A549 (cell line): ENCODE measurements around the gene SMCO4. TPM values are rescaled to one million over a fixed set of nuclear protein-coding genes. Genes with fewer than 3 reads are reported as not detected.

ENCODE experiments used
- ATAC-seq, 2 experiments: fragments of 200-7000 bp in 1 of 2; fragments of >200 bp in 1 of 2; cut with Nextera tagmentation in 1 of 2; cut with Tn5 transposase in 1 of 2; 3 replicates each; pipeline versions ENCODE4 v1.8.0 to v1.9.1; 2018 to 2020; ENCODE audit warnings: mild to moderate bottlenecking in 1 of 2, moderate library complexity in 1 of 2
- CTCF ChIA-PET: fragments of 300-600 bp; sonication (Branson Sonifier 250); formaldehyde crosslinking; extraction: SDS; loops from one replicate; lab custom pipeline; 2021; ENCODE audit warnings: antibody characterized with exemption, inconsistent platforms; lab: Yijun Ruan, JAX
- POLR2A ChIA-PET: fragments of 350-600 bp; formaldehyde crosslinking; extraction: SDS; loops from one replicate; lab custom pipeline; 2021; ENCODE audit warnings: antibody characterized with exemption, inconsistent platforms; lab: Yijun Ruan, JAX
- DNase-seq, 2 experiments: peaks; one replicate each; pipeline versions ENCODE4 v3.0.0 to v3.0.0-alpha.2; 2011 to 2016; ENCODE audit warnings: low read depth in 1 of 2, low spot score in 1 of 2
- FAIRE-seq: peaks from 2 replicates; lab custom pipeline; 2011; peaks lifted over from hg19 to GRCh38; lab: Jason Lieb, UNC
- H3K27ac ChIP-seq, 2 experiments: fragments of >200 bp; sonication (Bioruptor Twin); formaldehyde crosslinking; 3 replicates each; pipeline ENCODE4 v1.5.1; 2016 to 2017
- H3K4me1 ChIP-seq: fragments of >200 bp; sonication (Bioruptor Twin); formaldehyde crosslinking; 3 replicates; pipeline ENCODE4 v1.6.1; 2016
- H3K4me2 ChIP-seq: fragments of >200 bp; sonication (Bioruptor Twin); formaldehyde crosslinking; 3 replicates; pipeline ENCODE4 v1.6.1; 2016
- H3K4me3 ChIP-seq: fragments of >200 bp; sonication (Bioruptor Twin); formaldehyde crosslinking; 3 replicates; pipeline ENCODE4 v1.5.1; 2016
- H3K9me3 ChIP-seq: fragments of >200 bp; sonication (Bioruptor Twin); formaldehyde crosslinking; 3 replicates; pipeline ENCODE4 v1.6.1; 2016
- ATOH8 ChIP-seq: fragments of 250-450 bp; sonication (Bioruptor Pico); IDR thresholded peaks from 2 replicates; pipeline ENCODE4 v1.5.0; 2020; ENCODE audit warnings: low read depth, mild to moderate bottlenecking, moderate library complexity
- CBX8 ChIP-seq: fragments of 200-600 bp; sonication (generic); IDR thresholded peaks from 2 replicates; pipeline ENCODE4 v1.6.1; 2016
- EHF ChIP-seq: fragments of 250-450 bp; sonication (Bioruptor Pico); IDR thresholded peaks from 2 replicates; pipeline ENCODE4 v1.5.0; 2020; ENCODE audit warnings: mild to moderate bottlenecking
- EHMT2 ChIP-seq: fragments of 200-600 bp; sonication (generic); IDR thresholded peaks from 2 replicates; pipeline ENCODE4 v1.6.1; 2016; ENCODE audit warnings: antibody characterized with exemption, low read depth, mild to moderate bottlenecking, moderate library complexity
- ELK1 ChIP-seq: fragments of 150-350 bp; IDR thresholded peaks from 2 replicates; pipeline ENCODE4 v1.6.1; 2014; ENCODE audit warnings: low read depth, mild to moderate bottlenecking, low read length
- EP300 ChIP-seq, 2 experiments: fragments of >200 bp; sonication (Bioruptor Twin); formaldehyde crosslinking; IDR thresholded peaks; 2 replicates in 1 of 2; 3 replicates in 1 of 2; pipeline ENCODE4 v1.6.1; 2016 to 2017
- ESRRA ChIP-seq: fragments of 150-350 bp; IDR thresholded peaks from 2 replicates; pipeline ENCODE4 v1.6.1; 2014; ENCODE audit warnings: mild to moderate bottlenecking, low read length, borderline replicate concordance
- FOSB ChIP-seq: fragments of 250-450 bp; sonication (Bioruptor Pico); IDR thresholded peaks from 2 replicates; pipeline ENCODE4 v1.5.0; 2020; ENCODE audit warnings: mild to moderate bottlenecking, moderate library complexity
- FOSL2 ChIP-seq, 2 experiments: fragments of 450-650 bp in 1 of 2; fragments of >200 bp in 1 of 2; sonication (Bioruptor Twin) in 1 of 2; formaldehyde crosslinking; IDR thresholded peaks; 2 replicates each; pipeline versions ENCODE4 v1.5.0 to v1.6.1; 2016 to 2020; ENCODE audit warnings: mild to moderate bottlenecking in 1 of 2, moderate library complexity in 1 of 2
- GATA3 ChIP-seq: IDR thresholded peaks from 2 replicates; pipeline ENCODE4 v1.6.1; 2012; ENCODE audit warnings: borderline replicate concordance
- HOXA7 ChIP-seq: fragments of 250-450 bp; sonication (Bioruptor Pico); IDR thresholded peaks from 2 replicates; pipeline ENCODE4 v1.5.0; 2020; ENCODE audit warnings: mild to moderate bottlenecking, moderate library complexity
- MAFK ChIP-seq: fragments of 450-650 bp; IDR thresholded peaks from 2 replicates; pipeline ENCODE4 v1.6.1; 2014; ENCODE audit not compliant: partially characterized antibody
- MAZ ChIP-seq: fragments of 150-350 bp; IDR thresholded peaks from 2 replicates; pipeline ENCODE4 v1.6.1; 2014; ENCODE audit warnings: antibody characterized with exemption, low read depth, low read length, borderline replicate concordance
- PBX3 ChIP-seq: IDR thresholded peaks from 2 replicates; pipeline ENCODE4 v1.6.1; 2012
- POLR2AphosphoS2 ChIP-seq: conservative IDR thresholded peaks from 2 replicates; pipeline ENCODE4 v1.6.1; 2012; ENCODE audit warnings: low read length, improper control_type of control experiment, inconsistent platforms
- RAD21 ChIP-seq, 2 experiments: fragments of >200 bp in 1 of 2; sonication (Bioruptor Twin) in 1 of 2; formaldehyde crosslinking in 1 of 2; IDR thresholded peaks in 1 of 2; conservative IDR thresholded peaks in 1 of 2; 2 replicates in 1 of 2; 3 replicates in 1 of 2; pipeline ENCODE4 v1.6.1; 2012 to 2018; ENCODE audit warnings: inconsistent platforms in 1 of 2
- RNF2 ChIP-seq: fragments of 200-600 bp; sonication (generic); IDR thresholded peaks from 2 replicates; pipeline ENCODE4 v1.6.1; 2016; ENCODE audit warnings: low read depth, mild to moderate bottlenecking, antibody characterized with exemption, moderate library complexity, borderline replicate concordance
- SMC3 ChIP-seq: fragments of >200 bp; sonication (Bioruptor Twin); formaldehyde crosslinking; IDR thresholded peaks from 3 replicates; pipeline ENCODE4 v1.6.1; 2018; ENCODE audit warnings: inconsistent platforms
- ZC3H11A ChIP-seq: fragments of 450-650 bp; IDR thresholded peaks from 2 replicates; pipeline ENCODE4 v1.6.1; 2014; ENCODE audit warnings: antibody characterized with exemption, mild to moderate bottlenecking
- ZFP36 ChIP-seq: fragments of 450-650 bp; IDR thresholded peaks from 2 replicates; pipeline ENCODE4 v1.6.1; 2014; ENCODE audit warnings: borderline replicate concordance; ENCODE audit not compliant: partially characterized antibody
- ZNF302 ChIP-seq: fragments of 250-450 bp; sonication (Bioruptor Pico); IDR thresholded peaks from 2 replicates; pipeline ENCODE4 v1.9.0; 2021; ENCODE audit warnings: inconsistent platforms, mild to moderate bottlenecking, moderate library complexity
- ZSCAN20 ChIP-seq: fragments of 250-450 bp; sonication (Bioruptor Pico); IDR thresholded peaks from 2 replicates; pipeline ENCODE4 v1.8.0; 2022; ENCODE audit warnings: mild to moderate bottlenecking, moderate library complexity
- WGBS: methylation state at CpG from one replicate; pipeline ENCODE4 v1.1.6; 2017; ENCODE audit errors: missing lambda C conversion rate; 5-methylcytosine and 5-hydroxymethylcytosine counted together
- polyA plus RNA-seq, 4 experiments: library from polyadenylated mRNA; depleted of rRNA in 3 of 4; stranded (reverse); fragments of >200 nt; fragmentation: RNase III in 1 of 4; extraction: RNeasy Plus Mini Kit Qiagen cat#74134 plus additional on column Dnase treatment in 1 of 4; gene quantifications; 2 replicates in 3 of 4; 3 replicates in 1 of 4; pipeline ENCODE4 v1.2.3, GENCODE V29; 2011 to 2017
- TF ChIP-seq, protein P1 (sequence below): fragments of 250-450 bp; sonication (Bioruptor Pico); IDR thresholded peaks from 2 replicates; pipeline ENCODE4 v1.5.0; 2021; ENCODE audit warnings: mild to moderate bottlenecking, moderate library complexity, borderline replicate concordance

The SMCO4 gene
- polyA plus RNA-seq, 2 of the 4 experiments (the other 2 are of a cell fraction), result 11.9 to 14.8 TPM

GRCh38 chr11:93532806-93533205 is 10.4 kb downstream of the SMCO4 start:
- DNase-seq, result no peak
- no peak for FAIRE-seq
- ChIA-PET CTCF (interaction anchor here (0.7 to 1.4 kb wide), 2 partner anchors 8 to 298 kb away, joined by 3 to 5 read pairs; no protein-coding TSS in a partner anchor), POLR2A (no interaction called here)
- Histone ChIP-seq H3K27ac (no peak overlapping the region), H3K9me3 (no peaks in the 10 kb centered on the region), H3K4me3 (no peak overlapping the region), H3K4me2 (no peak overlapping the region), H3K4me1 (no peaks in the 10 kb centered on the region)
- TF ChIP-seq FOSL2 (IDR thresholded peaks at IDR 0.05), result no peak
- no peak for TF ChIP-seq FOSL2 (CRISPR knock-in tag; IDR thresholded peaks at IDR 0.05)
- no peak for TF ChIP-seq SMC3
- TF ChIP-seq HOXA7 (CRISPR knock-in tag), result no peak
- WGBS, result 71% methylated on average over 5 of the region's 5 CpGs
- ATAC-seq, result no peak

DNA sequence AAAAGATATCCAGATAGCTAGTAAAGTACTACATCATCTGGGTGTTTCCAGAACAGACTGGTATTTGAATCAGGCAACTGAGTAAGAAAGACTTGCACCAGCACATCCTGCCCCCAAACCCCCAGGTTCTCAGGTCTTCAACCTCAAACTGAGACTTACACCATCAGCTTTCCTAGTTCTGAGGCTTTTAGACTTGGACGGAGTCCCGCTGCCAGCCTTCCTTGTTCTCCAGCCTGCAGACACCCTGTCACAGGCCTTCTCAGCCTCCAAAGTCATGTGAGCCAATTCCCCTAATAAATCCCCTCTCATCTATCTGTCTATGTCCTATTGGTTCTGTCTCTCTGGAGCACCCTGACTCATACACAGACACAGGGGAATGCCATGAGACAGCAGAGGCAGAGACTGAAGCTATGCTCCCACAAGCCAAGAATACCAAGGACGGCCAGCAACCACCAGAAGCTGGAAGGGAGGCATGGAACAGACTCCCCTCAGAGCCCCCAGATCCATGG is 10.9 kb downstream of the SMCO4 start:
- no peak for TF ChIP-seq FOSB (CRISPR knock-in tag)
- no peak for TF ChIP-seq EHF (CRISPR knock-in tag)
- TF ChIP-seq CBX8, result no peak
- no peak for TF ChIP-seq RAD21 (conservative IDR thresholded peaks at IDR 0.05 in 1 of 2, IDR thresholded peaks at IDR 0.05 in 1 of 2)
- TF ChIP-seq EHMT2, result no peak
- TF ChIP-seq ATOH8, result no peak
- TF ChIP-seq ZNF302 (CRISPR knock-in tag), result no peak
- TF ChIP-seq ZSCAN20 (CRISPR knock-in tag), result no peak
- no peak for TF ChIP-seq ZFP36
- TF ChIP-seq ESRRA, result no peak
- no peak for TF ChIP-seq MAZ
- no peak overlapping the region for H3K4me3 ChIP-seq
- FAIRE-seq (no peak), ATAC-seq (no peak), DNase-seq (no peak)
- ChIA-PET CTCF (interaction anchor here (0.7 to 1.4 kb wide), 2 partner anchors 8 to 297 kb away, joined by 3 to 5 read pairs; no protein-coding TSS in a partner anchor), POLR2A (no interaction called here)
- H3K9me3 ChIP-seq, result no peaks in the 10 kb centered on the region
- WGBS, result 100% methylated on average over 2 of the region's 3 CpGs
- no peak overlapping the region for H3K27ac ChIP-seq
- no peaks in the 10 kb centered on the region for H3K4me1 ChIP-seq
- no peak overlapping the region for H3K4me2 ChIP-seq

- Histone ChIP-seq H3K4me3 (no peak overlapping the region), H3K27ac (no peak overlapping the region), H3K4me2 (no peak overlapping the region), H3K4me1 (no peaks in the 10 kb centered on the region), H3K9me3 (no peaks in the 10 kb centered on the region)
- no peak for DNase-seq
- no peak for TF ChIP-seq ESRRA
- TF ChIP-seq EP300 (IDR thresholded peaks at IDR 0.05), result no peak
- TF ChIP-seq POLR2AphosphoS2, result no peak
- no peak for TF ChIP-seq MAFK
- TF ChIP-seq, protein P1, sequence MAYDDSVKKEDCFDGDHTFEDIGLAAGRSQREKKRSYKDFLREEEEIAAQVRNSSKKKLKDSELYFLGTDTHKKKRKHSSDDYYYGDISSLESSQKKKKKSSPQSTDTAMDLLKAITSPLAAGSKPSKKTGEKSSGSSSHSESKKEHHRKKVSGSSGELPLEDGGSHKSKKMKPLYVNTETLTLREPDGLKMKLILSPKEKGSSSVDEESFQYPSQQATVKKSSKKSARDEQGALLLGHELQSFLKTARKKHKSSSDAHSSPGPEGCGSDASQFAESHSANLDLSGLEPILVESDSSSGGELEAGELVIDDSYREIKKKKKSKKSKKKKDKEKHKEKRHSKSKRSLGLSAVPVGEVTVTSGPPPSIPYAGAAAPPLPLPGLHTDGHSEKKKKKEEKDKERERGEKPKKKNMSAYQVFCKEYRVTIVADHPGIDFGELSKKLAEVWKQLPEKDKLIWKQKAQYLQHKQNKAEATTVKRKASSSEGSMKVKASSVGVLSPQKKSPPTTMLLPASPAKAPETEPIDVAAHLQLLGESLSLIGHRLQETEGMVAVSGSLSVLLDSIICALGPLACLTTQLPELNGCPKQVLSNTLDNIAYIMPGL (CRISPR knock-in tag), result no peak
- TF ChIP-seq GATA3, result no peak
- TF ChIP-seq PBX3, result no peak
- TF ChIP-seq ZC3H11A, result no peak
- TF ChIP-seq ELK1, result no peak
- TF ChIP-seq RNF2, result no peak
- no peak for FAIRE-seq
- POLR2A ChIA-PET, result no interaction called here
- CTCF ChIA-PET, result no interaction called here
- ATAC-seq, result no peak
- WGBS, result 95% methylated on average over 1 of the region's 1 CpG
Measured at GRCh38 chr11:93530468-93530826, 12.7 kb downstream of the SMCO4 start.
